ENCODE measurements around the gene KCNK17.

DNA sequence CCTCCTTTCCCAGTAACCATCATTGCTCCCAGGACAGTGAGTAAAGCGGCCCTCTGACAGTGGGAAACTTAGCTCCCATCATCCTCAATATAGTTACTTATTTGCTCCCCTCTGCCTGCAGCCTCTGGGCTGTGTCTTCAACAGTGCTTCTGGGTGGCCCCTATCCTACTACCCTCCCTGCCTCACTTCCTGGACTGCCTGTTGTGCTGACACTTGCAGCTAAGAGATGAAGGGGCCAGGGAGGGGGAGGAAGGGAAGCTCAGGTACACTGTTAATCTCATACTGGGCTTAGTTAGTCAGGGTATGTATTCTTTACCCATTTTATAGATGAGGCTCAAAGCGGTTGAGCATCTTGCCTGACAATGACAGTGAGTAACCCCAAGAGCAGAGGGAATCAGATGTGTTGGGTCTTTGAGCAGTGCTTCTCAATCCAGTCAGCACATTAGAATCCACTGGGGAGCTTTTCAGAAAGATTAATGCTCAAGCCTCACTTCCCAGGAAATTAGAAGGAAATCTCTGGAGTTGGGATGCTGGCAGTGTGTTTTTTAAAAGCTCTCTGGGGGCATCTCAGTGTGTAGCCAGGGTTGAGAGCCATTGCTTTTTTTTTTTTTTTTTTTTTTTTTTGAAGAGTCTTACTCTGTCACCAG lies 57.8 kb downstream of the KCNK17 start:
- no peak for TF ChIP-seq POLR2A (IDR thresholded peaks at IDR 0.05)
- TF ChIP-seq, protein P1, sequence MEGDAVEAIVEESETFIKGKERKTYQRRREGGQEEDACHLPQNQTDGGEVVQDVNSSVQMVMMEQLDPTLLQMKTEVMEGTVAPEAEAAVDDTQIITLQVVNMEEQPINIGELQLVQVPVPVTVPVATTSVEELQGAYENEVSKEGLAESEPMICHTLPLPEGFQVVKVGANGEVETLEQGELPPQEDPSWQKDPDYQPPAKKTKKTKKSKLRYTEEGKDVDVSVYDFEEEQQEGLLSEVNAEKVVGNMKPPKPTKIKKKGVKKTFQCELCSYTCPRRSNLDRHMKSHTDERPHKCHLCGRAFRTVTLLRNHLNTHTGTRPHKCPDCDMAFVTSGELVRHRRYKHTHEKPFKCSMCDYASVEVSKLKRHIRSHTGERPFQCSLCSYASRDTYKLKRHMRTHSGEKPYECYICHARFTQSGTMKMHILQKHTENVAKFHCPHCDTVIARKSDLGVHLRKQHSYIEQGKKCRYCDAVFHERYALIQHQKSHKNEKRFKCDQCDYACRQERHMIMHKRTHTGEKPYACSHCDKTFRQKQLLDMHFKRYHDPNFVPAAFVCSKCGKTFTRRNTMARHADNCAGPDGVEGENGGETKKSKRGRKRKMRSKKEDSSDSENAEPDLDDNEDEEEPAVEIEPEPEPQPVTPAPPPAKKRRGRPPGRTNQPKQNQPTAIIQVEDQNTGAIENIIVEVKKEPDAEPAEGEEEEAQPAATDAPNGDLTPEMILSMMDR (IDR thresholded peaks at IDR 0.05) = no peak
